ENCODE measurements around the gene ZBED2. TPM values are rescaled to one million over a fixed set of nuclear protein-coding genes. Genes with fewer than 3 reads are reported as not detected.
A peak's percentile ranks its signal among the peaks of the same experiment; 100 is the strongest.

Gene ZBED2
- total RNA-seq, 1 experiment from 2014 or later = 0.69 TPM

DNA sequence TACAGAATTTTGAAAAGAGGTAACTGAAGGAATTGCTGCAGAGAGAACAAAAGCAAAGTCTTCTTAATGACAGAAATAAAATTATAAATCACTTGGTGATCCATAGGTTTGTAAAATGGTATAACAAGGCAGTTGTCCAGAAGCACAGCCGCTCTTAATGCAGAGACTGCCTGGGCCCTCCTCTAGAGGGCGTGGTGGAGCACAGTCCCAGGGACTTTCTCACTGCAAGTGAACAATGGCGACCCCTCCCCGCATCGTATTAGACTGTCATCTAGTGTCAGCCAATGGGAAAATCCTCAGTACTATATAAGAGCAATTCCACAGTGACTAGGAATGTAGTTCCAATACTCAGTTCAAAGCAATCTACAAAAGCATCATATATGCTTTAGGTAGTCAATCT is 26.4 kb upstream of the ZBED2 start:
- intact Hi-C loops (cut with micrococcal nuclease) = no loop called here
- CTCF ChIA-PET = no interaction called here

DNA sequence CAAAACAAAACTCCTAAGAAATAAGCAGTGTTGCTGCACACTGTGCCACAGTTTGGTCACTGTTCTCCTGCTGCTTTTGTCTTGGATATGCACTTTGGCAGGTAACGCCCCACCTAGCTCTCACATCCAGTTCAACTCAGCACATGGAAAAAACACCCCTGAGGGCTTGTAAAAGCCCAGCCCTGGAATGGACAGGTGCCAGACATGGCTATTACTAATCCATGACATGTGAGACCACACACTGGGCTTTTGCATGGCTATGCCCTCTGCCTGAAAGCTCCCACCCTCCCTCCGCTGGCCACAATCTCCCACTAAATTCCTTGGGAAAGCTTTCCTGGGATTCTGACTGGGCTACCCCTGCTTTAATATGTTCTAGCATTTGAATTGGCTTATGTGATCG is 24.7 kb upstream of the ZBED2 start:
- H4K20me1 ChIP-seq (ENCODE audit: low read length) = no peaks in the 10 kb centered on the region
- peak overlapping the region; percentile 12; the same call in 1 of the 2 replicates for H3K27ac ChIP-seq (ENCODE audit: low read length)
- peak overlapping the region; percentile 37 for H3K4me2 ChIP-seq (ENCODE audit: low read length)
- H3K27me3 ChIP-seq (ENCODE audit: low read length) = no peaks in the 10 kb centered on the region
- DNase-seq = peak; percentile 94
- intact Hi-C loops (cut with micrococcal nuclease) = loop anchor here (2.0 kb wide), 1 partner anchor 35 kb away; no protein-coding TSS in a partner anchor
- ChIA-PET CTCF (interaction anchor here (0.6 kb wide), 1 partner anchor 41 kb away, joined by 4 read pairs; no protein-coding TSS in a partner anchor), POLR2A (ENCODE audit: unreplicated experiment) (interaction anchor here (0.7 kb wide), 1 partner anchor 1971 kb away, joined by 20 read pairs; no protein-coding TSS in a partner anchor)
- H3K9ac ChIP-seq (ENCODE audit: low read length) = no peak overlapping the region
- H3K36me3 ChIP-seq (ENCODE audit: low read depth, low read length) = no peaks in the 10 kb centered on the region
- TF ChIP-seq EZH2phosphoT487 (IDR thresholded peaks at IDR 0.05; ENCODE audit: borderline replicate concordance, low read length) = no peak
- no peak for TF ChIP-seq EZH2 (IDR thresholded peaks at IDR 0.05; ENCODE audit: low read length, unreplicated experiment)
- TF ChIP-seq, protein P1, sequence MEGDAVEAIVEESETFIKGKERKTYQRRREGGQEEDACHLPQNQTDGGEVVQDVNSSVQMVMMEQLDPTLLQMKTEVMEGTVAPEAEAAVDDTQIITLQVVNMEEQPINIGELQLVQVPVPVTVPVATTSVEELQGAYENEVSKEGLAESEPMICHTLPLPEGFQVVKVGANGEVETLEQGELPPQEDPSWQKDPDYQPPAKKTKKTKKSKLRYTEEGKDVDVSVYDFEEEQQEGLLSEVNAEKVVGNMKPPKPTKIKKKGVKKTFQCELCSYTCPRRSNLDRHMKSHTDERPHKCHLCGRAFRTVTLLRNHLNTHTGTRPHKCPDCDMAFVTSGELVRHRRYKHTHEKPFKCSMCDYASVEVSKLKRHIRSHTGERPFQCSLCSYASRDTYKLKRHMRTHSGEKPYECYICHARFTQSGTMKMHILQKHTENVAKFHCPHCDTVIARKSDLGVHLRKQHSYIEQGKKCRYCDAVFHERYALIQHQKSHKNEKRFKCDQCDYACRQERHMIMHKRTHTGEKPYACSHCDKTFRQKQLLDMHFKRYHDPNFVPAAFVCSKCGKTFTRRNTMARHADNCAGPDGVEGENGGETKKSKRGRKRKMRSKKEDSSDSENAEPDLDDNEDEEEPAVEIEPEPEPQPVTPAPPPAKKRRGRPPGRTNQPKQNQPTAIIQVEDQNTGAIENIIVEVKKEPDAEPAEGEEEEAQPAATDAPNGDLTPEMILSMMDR (conservative IDR thresholded peaks at IDR 0.05; ENCODE audit: low read depth, low read length) = no peak
- H3K9me3 ChIP-seq (ENCODE audit: low read length) = no peaks in the 10 kb centered on the region
- H3K4me1 ChIP-seq (ENCODE audit: insufficient read depth, low read length) = peaks cover 20% of the 10 kb centered on the region
- H2AFZ ChIP-seq (ENCODE audit: low read length) = no peak overlapping the region
- ATAC-seq = peak; percentile 71
- no peaks in the 10 kb centered on the region for H3F3A ChIP-seq (ENCODE audit: low read length, unreplicated experiment)
- H3K4me3 ChIP-seq (ENCODE audit: low read length) = 0 out of 2 replicates have a peak overlapping the region, but pooled peaks have one; percentile 1
- BruUV-seq (replicated peaks) = no TSS peak
- H3K79me2 ChIP-seq (ENCODE audit: low read length) = no peaks in the 10 kb centered on the region
- H3K9me2 ChIP-seq (replicated peaks; ENCODE audit: low read length) = no peaks in the 10 kb centered on the region

More for the DNA sequence above, 26.4 kb upstream of the ZBED2 start:
- ATAC-seq (no peak), DNase-seq (peak; percentile 37)
- Histone ChIP-seq H3K9ac (ENCODE audit: low read length) (no peak overlapping the region), H3K9me3 (ENCODE audit: low read length) (no peaks in the 10 kb centered on the region), H3K27ac (ENCODE audit: low read length) (no peak overlapping the region), H3K4me2 (ENCODE audit: low read length) (no peak overlapping the region), H3K4me1 (ENCODE audit: insufficient read depth, low read length) (peaks cover 20% of the 10 kb centered on the region), H3K27me3 (ENCODE audit: low read length) (no peaks in the 10 kb centered on the region), H3K79me2 (ENCODE audit: low read length) (no peaks in the 10 kb centered on the region), H3K36me3 (ENCODE audit: low read depth, low read length) (no peaks in the 10 kb centered on the region), H3K9me2 (replicated peaks; ENCODE audit: low read length) (no peaks in the 10 kb centered on the region), H2AFZ (ENCODE audit: low read length) (no peak overlapping the region), H3K4me3 (ENCODE audit: low read length) (no peak overlapping the region), H3F3A (ENCODE audit: low read length, unreplicated experiment) (no peaks in the 10 kb centered on the region), H4K20me1 (ENCODE audit: low read length) (no peaks in the 10 kb centered on the region)
- TF ChIP-seq, protein P1 (conservative IDR thresholded peaks at IDR 0.05; ENCODE audit: low read depth, low read length) = peak; percentile 78
- TF ChIP-seq EZH2phosphoT487 (IDR thresholded peaks at IDR 0.05; ENCODE audit: borderline replicate concordance, low read length) = no peak
- TF ChIP-seq EZH2 (IDR thresholded peaks at IDR 0.05; ENCODE audit: low read length, unreplicated experiment) = no peak
- POLR2A ChIA-PET (ENCODE audit: unreplicated experiment) = no interaction called here
- BruUV-seq (replicated peaks) = no TSS peak

DNA sequence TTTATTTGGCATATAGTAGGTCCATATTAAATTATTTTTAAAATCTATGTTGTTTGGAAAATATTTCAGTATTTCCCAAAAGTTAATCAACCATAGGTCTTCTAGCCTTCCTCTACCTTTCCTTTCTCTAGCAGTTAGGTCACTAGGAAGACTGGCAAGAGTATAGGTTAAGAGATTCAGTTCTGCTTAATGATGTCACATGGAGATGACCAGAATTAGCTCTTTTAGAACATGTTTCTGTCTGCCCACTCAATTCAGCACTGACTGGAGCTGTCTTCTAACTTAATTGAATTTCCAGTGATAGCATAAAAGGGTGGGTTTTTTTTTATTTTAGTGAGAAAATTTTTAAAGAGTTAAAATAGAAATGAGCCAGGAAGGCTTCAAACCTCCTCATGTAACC is 23.8 kb upstream of the ZBED2 start:
- no peaks in the 10 kb centered on the region for H3K79me2 ChIP-seq (ENCODE audit: low read length)
- CTCF ChIA-PET = no interaction called here
- H3K27me3 ChIP-seq (ENCODE audit: low read length) = no peaks in the 10 kb centered on the region
- no peak overlapping the region for H2AFZ ChIP-seq (ENCODE audit: low read length)
- no peaks in the 10 kb centered on the region for H3K36me3 ChIP-seq (ENCODE audit: low read depth, low read length)
- H3K9ac ChIP-seq (ENCODE audit: low read length) = no peak overlapping the region
- H3K4me2 ChIP-seq (ENCODE audit: low read length) = peak overlapping the region; percentile 37; the same call in 1 of the 2 replicates
- H3K27ac ChIP-seq (ENCODE audit: low read length) = no peak overlapping the region
- BruUV-seq (replicated peaks) = no TSS peak
- H3F3A ChIP-seq (ENCODE audit: low read length, unreplicated experiment) = no peaks in the 10 kb centered on the region
- TF ChIP-seq, protein P1 (conservative IDR thresholded peaks at IDR 0.05; ENCODE audit: low read depth, low read length) = no peak
- TF ChIP-seq EZH2 (IDR thresholded peaks at IDR 0.05; ENCODE audit: low read length, unreplicated experiment) (no peak), EZH2phosphoT487 (IDR thresholded peaks at IDR 0.05; ENCODE audit: borderline replicate concordance, low read length) (no peak)
- H4K20me1 ChIP-seq (ENCODE audit: low read length) = no peaks in the 10 kb centered on the region
- no peak overlapping the region for H3K4me3 ChIP-seq (ENCODE audit: low read length)
- no peaks in the 10 kb centered on the region for H3K9me3 ChIP-seq (ENCODE audit: low read length)
- ATAC-seq = no peak
- intact Hi-C loops (cut with micrococcal nuclease) = loop anchor here (2.0 kb wide), 1 partner anchor 34 kb away; no protein-coding TSS in a partner anchor
- no peak for DNase-seq
- no peaks in the 10 kb centered on the region for H3K9me2 ChIP-seq (replicated peaks; ENCODE audit: low read length)
- peaks cover 20% of the 10 kb centered on the region for H3K4me1 ChIP-seq (ENCODE audit: insufficient read depth, low read length)
- POLR2A ChIA-PET (ENCODE audit: unreplicated experiment) = interaction anchor here (0.7 kb wide), 1 partner anchor 1970 kb away, joined by 20 read pairs; no protein-coding TSS in a partner anchor
